ENCODE results near the gene LRTM1. TPM values are rescaled to one million over a fixed set of nuclear protein-coding genes. Genes with fewer than 3 reads are reported as not detected.

The LRTM1 gene
- total and polyA plus RNA-seq, 2 of the 13 experiments (the other 11 are each of a cell fraction or from before 2014, with no cell fraction given), result not detected

DNA sequence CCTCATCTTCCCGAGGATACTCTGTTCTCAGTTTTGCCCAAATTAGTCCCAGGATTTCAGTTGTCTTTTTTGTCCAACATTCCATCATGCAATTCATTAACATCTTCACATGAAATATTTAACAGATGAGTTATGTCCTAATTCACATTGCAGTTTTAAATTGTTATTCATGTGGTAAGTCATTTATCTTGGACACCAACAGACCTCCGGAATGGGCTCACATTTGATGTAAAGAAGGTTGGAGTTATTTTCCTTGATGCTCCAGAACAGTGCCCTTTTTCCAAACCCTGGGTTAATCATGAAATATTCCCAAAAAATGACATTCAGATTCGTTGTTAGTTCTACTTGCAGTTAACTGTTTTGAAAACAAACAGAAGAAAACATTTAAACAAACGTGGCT lies 32.8 kb upstream of the LRTM1 start:
- no peak for FAIRE-seq
- Histone ChIP-seq H3K36me3 (replicated peaks in 1 of 2; ENCODE audit: control insufficient read depth in 1 of 2, insufficient read depth in 2 of 2, low read length in 2 of 2) (no peaks in the 10 kb centered on the region), H3K9ac (ENCODE audit: insufficient read depth, low read depth, low read length) (no peak overlapping the region), H2AFZ (ENCODE audit: low read length) (no peak overlapping the region), H3K9me3 (ENCODE audit: low read length) (no peaks in the 10 kb centered on the region), H3K4me3 (replicated peaks in 1 of 3; ENCODE audit: insufficient read depth in 1 of 3, low read depth in 2 of 3, low read length in 3 of 3) (no peak overlapping the region), H3K4me2 (ENCODE audit: low read depth, low read length) (no peak overlapping the region), H3K79me2 (ENCODE audit: insufficient read depth, low read length) (no peaks in the 10 kb centered on the region), H3K27ac (ENCODE audit: extremely low read length, insufficient read depth, low read length) (no peak overlapping the region), H3K27me3 (ENCODE audit: control insufficient read depth in 1 of 2, insufficient read depth in 2 of 2, low read length in 2 of 2) (peaks cover 0 to 1% of the 10 kb centered on the region in 2 experiments; a peak in 1 of 5 replicates), H3K4me1 (ENCODE audit: insufficient read depth, low read length) (no peaks in the 10 kb centered on the region), H4K20me1 (ENCODE audit: insufficient read depth, low read length) (no peaks in the 10 kb centered on the region)
- TF ChIP-seq U2AF2 (IDR thresholded peaks at IDR 0.05; ENCODE audit: low read depth, low read length) (no peak), ZSCAN5A (CRISPR knock-in tag; IDR thresholded peaks at IDR 0.05; ENCODE audit: borderline replicate concordance) (no peak), ZNF460 (CRISPR knock-in tag; IDR thresholded peaks at IDR 0.05; ENCODE audit: borderline replicate concordance) (no peak), ZNF552 (CRISPR knock-in tag; IDR thresholded peaks at IDR 0.05; ENCODE audit: borderline replicate concordance) (no peak), MAFK (conservative IDR thresholded peaks at IDR 0.05 in 1 of 2, IDR thresholded peaks at IDR 0.05 in 1 of 2; ENCODE audit: low read length in 2 of 2) (no peak), ZNF556 (CRISPR knock-in tag; IDR thresholded peaks at IDR 0.05; ENCODE audit: borderline replicate concordance) (no peak), ZNF558 (CRISPR knock-in tag; IDR thresholded peaks at IDR 0.05; ENCODE audit: borderline replicate concordance) (no peak), KDM1A (CRISPR knock-in tag; IDR thresholded peaks at IDR 0.05) (no peak), GFI1 (CRISPR knock-in tag; IDR thresholded peaks at IDR 0.05; ENCODE audit: borderline replicate concordance) (no peak), SIN3A (IDR thresholded peaks at IDR 0.05; ENCODE audit: borderline replicate concordance, low read depth, low read length) (no peak), TP53 (CRISPR knock-in tag; conservative IDR thresholded peaks at IDR 0.05) (no peak), ZSCAN9 (CRISPR knock-in tag; IDR thresholded peaks at IDR 0.05; ENCODE audit: borderline replicate concordance) (no peak), ZNF30 (CRISPR knock-in tag; IDR thresholded peaks at IDR 0.05) (no peak), FOXJ3 (CRISPR knock-in tag; IDR thresholded peaks at IDR 0.05; ENCODE audit: borderline replicate concordance) (no peak)
- TF ChIP-seq, protein P1, sequence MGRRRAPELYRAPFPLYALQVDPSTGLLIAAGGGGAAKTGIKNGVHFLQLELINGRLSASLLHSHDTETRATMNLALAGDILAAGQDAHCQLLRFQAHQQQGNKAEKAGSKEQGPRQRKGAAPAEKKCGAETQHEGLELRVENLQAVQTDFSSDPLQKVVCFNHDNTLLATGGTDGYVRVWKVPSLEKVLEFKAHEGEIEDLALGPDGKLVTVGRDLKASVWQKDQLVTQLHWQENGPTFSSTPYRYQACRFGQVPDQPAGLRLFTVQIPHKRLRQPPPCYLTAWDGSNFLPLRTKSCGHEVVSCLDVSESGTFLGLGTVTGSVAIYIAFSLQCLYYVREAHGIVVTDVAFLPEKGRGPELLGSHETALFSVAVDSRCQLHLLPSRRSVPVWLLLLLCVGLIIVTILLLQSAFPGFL (CRISPR knock-in tag; IDR thresholded peaks at IDR 0.05), result no peak
- intact Hi-C loops (cut with micrococcal nuclease; ENCODE audit: unreplicated experiment), result no loop called here
- no peak for ATAC-seq
- 1% methylated on average over 4 of the region's 4 CpGs for WGBS (ENCODE audit: low lambda C conversion rate)
- DNase-seq (ENCODE audit: low spot score), result no peak
- CTCF ChIA-PET (ENCODE audit: low intra/inter-chr PET ratio, low total read pairs), result no interaction called here
- in situ Hi-C loops (cut with HindIII; ENCODE audit: extremely low pct_ligation_motif_present, low pct_unique_long_range_greater_than_20kb), result no loop called here
- POLR2A ChIA-PET, result no interaction called here
- BruUV-seq (replicated peaks), result no TSS peak

All from HepG2 (cell line).